ENCODE measurements around the gene PRSS33. TPM values are rescaled to one million over a fixed set of nuclear protein-coding genes. Genes with fewer than 3 reads are reported as not detected.

PRSS33 gene
- total RNA-seq, 4 donors from 2014 or later = not detected

- no peak overlapping the region for H3K4me3 ChIP-seq
- H3K9me3 ChIP-seq = no peaks in the 10 kb centered on the region
- no peak for DNase-seq (ENCODE audit: low spot score in 2 of 2)
- peaks cover 0 to 10% (median 0%) of the 10 kb centered on the region in 3 donors for H3K36me3 ChIP-seq
- H3K27ac ChIP-seq = no peak overlapping the region
- H3K27me3 ChIP-seq = peaks cover 0 to 27% of the 10 kb centered on the region in 2 donors
- no peaks in the 10 kb centered on the region for H3K4me1 ChIP-seq
- TF ChIP-seq POLR2A (IDR thresholded peaks at IDR 0.05) = no peak
- no peak for TF ChIP-seq CTCF (IDR thresholded peaks at IDR 0.05)
- no peak for TF ChIP-seq EP300 (IDR thresholded peaks at IDR 0.05)
- WGBS, 2 donors = 76 to 93% methylated on average over 4 of the region's 4 CpGs
Observed at GRCh38 chr16:2741168-2741567, 46.2 kb downstream of the PRSS33 start.

- Histone ChIP-seq H3K4me3 (no peak overlapping the region), H3K9me3 (no peaks in the 10 kb centered on the region), H3K27me3 (peaks cover 0 to 28% of the 10 kb centered on the region in 2 donors), H3K4me1 (no peaks in the 10 kb centered on the region), H3K27ac (no peak overlapping the region), H3K36me3 (peaks cover 0 to 10% (median 0%) of the 10 kb centered on the region in 3 donors)
- 80 to 86% methylated on average over 6 of the region's 6 CpGs for WGBS, 2 donors
- TF ChIP-seq POLR2A (IDR thresholded peaks at IDR 0.05) (no peak), EP300 (IDR thresholded peaks at IDR 0.05) (no peak), CTCF (IDR thresholded peaks at IDR 0.05) (no peak)
- no peak for DNase-seq (ENCODE audit: low spot score in 2 of 2)
Observed at GRCh38 chr16:2740476-2740875, 46.9 kb downstream of the PRSS33 start.

GRCh38 chr16:2739625-2740430, 47.5 kb downstream of the PRSS33 start:
- 64 to 67% methylated on average over 7 to 8 of the region's 8 CpGs for WGBS, 2 donors
- H3K36me3 ChIP-seq = peaks cover 0 to 10% (median 0%) of the 10 kb centered on the region in 3 donors
- DNase-seq (ENCODE audit: low spot score in 2 of 2) = no peak
- no peaks in the 10 kb centered on the region for H3K9me3 ChIP-seq
- H3K27me3 ChIP-seq = peaks cover 0 to 28% of the 10 kb centered on the region in 2 donors
- TF ChIP-seq EP300 (IDR thresholded peaks at IDR 0.05) (no peak), POLR2A (IDR thresholded peaks at IDR 0.05) (no peak), CTCF (IDR thresholded peaks at IDR 0.05) (no peak)
- no peak overlapping the region for H3K4me3 ChIP-seq
- no peaks in the 10 kb centered on the region for H3K4me1 ChIP-seq
- H3K27ac ChIP-seq = no peak overlapping the region

DNA sequence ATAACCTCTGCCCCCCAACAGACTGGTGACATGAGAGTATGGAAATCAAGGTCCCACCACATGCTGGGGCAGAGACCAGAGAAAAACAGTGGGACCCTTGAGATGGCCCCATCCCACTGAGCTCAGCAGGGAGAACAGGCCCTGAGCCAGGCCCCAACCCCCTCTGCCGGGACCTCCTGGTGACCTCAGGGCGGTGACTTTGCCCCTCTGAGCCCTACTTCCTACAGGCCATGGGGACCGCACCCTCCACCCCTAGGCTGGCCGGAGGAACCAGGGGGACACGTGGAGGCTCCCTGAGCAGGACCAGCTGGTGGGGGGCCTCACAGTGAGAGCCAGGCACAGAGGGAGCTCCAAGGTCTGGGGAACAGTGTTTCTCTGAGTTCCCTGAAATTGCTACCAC, 48.7 kb downstream of the PRSS33 start:
- Histone ChIP-seq H3K36me3 (peaks cover 0 to 10% (median 0%) of the 10 kb centered on the region in 3 donors), H3K27ac (no peak overlapping the region), H3K4me1 (no peaks in the 10 kb centered on the region), H3K9me3 (no peaks in the 10 kb centered on the region), H3K27me3 (peaks cover 0 to 28% of the 10 kb centered on the region in 2 donors), H3K4me3 (no peak overlapping the region)
- no peak for TF ChIP-seq CTCF (IDR thresholded peaks at IDR 0.05)
- no peak for TF ChIP-seq POLR2A (IDR thresholded peaks at IDR 0.05)
- TF ChIP-seq EP300 (IDR thresholded peaks at IDR 0.05) = no peak
- DNase-seq (ENCODE audit: low spot score in 2 of 2) = no peak
- 42 to 58% methylated on average over 2 to 4 of the region's 5 CpGs for WGBS, 2 donors

GRCh38 chr16:2737895-2738418, 49.4 kb downstream of the PRSS33 start:
- no peak overlapping the region for H3K27ac ChIP-seq
- peaks cover 0 to 5% (median 0%) of the 10 kb centered on the region in 3 donors for H3K36me3 ChIP-seq
- H3K4me1 ChIP-seq = no peaks in the 10 kb centered on the region
- peaks cover 0 to 30% of the 10 kb centered on the region in 2 donors for H3K27me3 ChIP-seq
- H3K9me3 ChIP-seq = no peaks in the 10 kb centered on the region
- no peak for DNase-seq (ENCODE audit: low spot score in 2 of 2)
- no peak for TF ChIP-seq EP300 (IDR thresholded peaks at IDR 0.05)
- TF ChIP-seq POLR2A (IDR thresholded peaks at IDR 0.05) = no peak
- no peak for TF ChIP-seq CTCF (IDR thresholded peaks at IDR 0.05)
- WGBS, 2 donors = 71 to 73% methylated on average over 4 to 6 of the region's 7 CpGs
- H3K4me3 ChIP-seq = no peak overlapping the region
